GM12892 (cell line): ENCODE results near the gene ARFGEF3.

Source experiments
- POLR2A ChIP-seq: IDR thresholded peaks from 2 replicates; pipeline ENCODE4 v1.6.1; 2011; ENCODE audit warnings: low read depth, low read length, control low read depth
- TAF1 ChIP-seq: IDR thresholded peaks from 2 replicates; pipeline ENCODE4 v1.6.1; 2011; ENCODE audit warnings: low read depth, mild to moderate bottlenecking, control low read depth, low read length, borderline replicate concordance

- TF ChIP-seq POLR2A, result no peak
- no peak for TF ChIP-seq TAF1
These were observed 86.3 kb downstream of the ARFGEF3 start for GRCh38 chr6:138248011-138248410.
